ENCODE results near the gene MAPKAPK3.

Gene MAPKAPK3

GRCh38 chr3:50585919-50586762 is 30.8 kb upstream of the MAPKAPK3 start:
- no peak overlapping the region for H3K4me3 ChIP-seq (ENCODE audit: low read depth, low read length)
- TF ChIP-seq CTCF (IDR thresholded peaks at IDR 0.05; ENCODE audit: insufficient read depth, low read length, missing control alignments), result no peak
- DNase-seq (ENCODE audit: low read depth, low spot score), result no peak
- ChIA-PET CTCF (interaction anchor here (10.3 kb wide), 2 partner anchors 12 to 28 kb away, joined by 94 to 138 read pairs; partner anchors contain the start of genes CISH, HEMK1 and MAPKAPK3), POLR2A (interaction anchor here (0.7 to 2.1 kb wide), 4 partner anchors 16 to 55 kb away, joined by 4 to 9 read pairs (median 4); partner anchors contain the start of genes CISH and HEMK1)

GRCh38 chr3:50586763-50587070 is 30.2 kb upstream of the MAPKAPK3 start:
- no peak for TF ChIP-seq CTCF (IDR thresholded peaks at IDR 0.05; ENCODE audit: insufficient read depth, low read length, missing control alignments)
- no peak overlapping the region for H3K4me3 ChIP-seq (ENCODE audit: low read depth, low read length)
- POLR2A ChIA-PET, result interaction anchor here (0.7 to 2.1 kb wide), 3 partner anchors 15 to 54 kb away, joined by 4 to 9 read pairs (median 4); partner anchors contain the start of gene HEMK1
- DNase-seq (ENCODE audit: low read depth, low spot score), result no peak
- CTCF ChIA-PET, result interaction anchor here (1.0 to 10.3 kb wide), 3 partner anchors 13 to 27 kb away, joined by 3 to 138 read pairs (median 94); partner anchors contain the start of genes CISH, HEMK1 and MAPKAPK3

GRCh38 chr3:50587373-50587772 is 29.6 kb upstream of the MAPKAPK3 start:
- no peak for DNase-seq (ENCODE audit: low read depth, low spot score)
- TF ChIP-seq CTCF (IDR thresholded peaks at IDR 0.05; ENCODE audit: insufficient read depth, low read length, missing control alignments), result no peak
- POLR2A ChIA-PET, result interaction anchor here (2.0 to 2.1 kb wide), 2 partner anchors 14 to 18 kb away, joined by 4 to 9 read pairs; partner anchors contain the start of gene HEMK1
- no peak overlapping the region for H3K4me3 ChIP-seq (ENCODE audit: low read depth, low read length)
- CTCF ChIA-PET, result interaction anchor here (1.0 to 10.3 kb wide), 3 partner anchors 13 to 27 kb away, joined by 3 to 138 read pairs (median 94); partner anchors contain the start of genes CISH, HEMK1 and MAPKAPK3

- ChIA-PET CTCF (interaction anchor here (1.0 to 10.3 kb wide), 3 partner anchors 14 to 26 kb away, joined by 3 to 138 read pairs (median 94); partner anchors contain the start of genes CISH, HEMK1 and MAPKAPK3), POLR2A (interaction anchor here (2.0 to 2.1 kb wide), 2 partner anchors 13 to 19 kb away, joined by 4 to 9 read pairs; partner anchors contain the start of gene HEMK1)
- no peak for TF ChIP-seq CTCF (IDR thresholded peaks at IDR 0.05; ENCODE audit: insufficient read depth, low read length, missing control alignments)
- no peak overlapping the region for H3K4me3 ChIP-seq (ENCODE audit: low read depth, low read length)
- no peak for DNase-seq (ENCODE audit: low read depth, low spot score)
These were observed 28.9 kb upstream of the MAPKAPK3 start for GRCh38 chr3:50587806-50588758.

GRCh38 chr3:50588759-50589433 is 28.1 kb upstream of the MAPKAPK3 start:
- no peak for DNase-seq (ENCODE audit: low read depth, low spot score)
- POLR2A ChIA-PET, result interaction anchor here (0.7 to 2.1 kb wide), 3 partner anchors 9 to 20 kb away, joined by 3 to 9 read pairs (median 4); partner anchors contain the start of gene HEMK1
- H3K4me3 ChIP-seq (ENCODE audit: low read depth, low read length), result no peak overlapping the region
- no peak for TF ChIP-seq CTCF (IDR thresholded peaks at IDR 0.05; ENCODE audit: insufficient read depth, low read length, missing control alignments)
- CTCF ChIA-PET, result interaction anchor here (0.6 to 10.3 kb wide), 5 partner anchors 9 to 30 kb away, joined by 3 to 138 read pairs (median 4); partner anchors contain the start of genes CISH, HEMK1 and MAPKAPK3
